Tibial nerve (tissue), 4 donors: ENCODE results near the gene UBE2C.

Source experiments
- CTCF ChIP-seq, 5 experiments: fragments of 200-600 bp in 3 of 5; fragments of 450-650 bp in 2 of 5; sonication (generic) in 3 of 5; IDR thresholded peaks; one replicate each; pipeline ENCODE4 v1.5.1; 2016 to 2019; ENCODE audit warnings: antibody characterized with exemption in 5 of 5, mild to moderate bottlenecking in 3 of 5, moderate library complexity in 2 of 5
- EP300 ChIP-seq, 2 donors: sonication (generic); formaldehyde crosslinking; IDR thresholded peaks; one replicate each; pipeline ENCODE4 v1.6.1; 2017; ENCODE audit warnings: antibody characterized with exemption in 2 of 2, mild to moderate bottlenecking in 1 of 2
- POLR2A ChIP-seq, 2 donors: fragments of 450-650 bp; IDR thresholded peaks; one replicate each; pipeline ENCODE4 v1.6.1; 2017; ENCODE audit warnings: antibody characterized with exemption in 2 of 2, mild to moderate bottlenecking in 2 of 2, moderate library complexity in 2 of 2

DNA sequence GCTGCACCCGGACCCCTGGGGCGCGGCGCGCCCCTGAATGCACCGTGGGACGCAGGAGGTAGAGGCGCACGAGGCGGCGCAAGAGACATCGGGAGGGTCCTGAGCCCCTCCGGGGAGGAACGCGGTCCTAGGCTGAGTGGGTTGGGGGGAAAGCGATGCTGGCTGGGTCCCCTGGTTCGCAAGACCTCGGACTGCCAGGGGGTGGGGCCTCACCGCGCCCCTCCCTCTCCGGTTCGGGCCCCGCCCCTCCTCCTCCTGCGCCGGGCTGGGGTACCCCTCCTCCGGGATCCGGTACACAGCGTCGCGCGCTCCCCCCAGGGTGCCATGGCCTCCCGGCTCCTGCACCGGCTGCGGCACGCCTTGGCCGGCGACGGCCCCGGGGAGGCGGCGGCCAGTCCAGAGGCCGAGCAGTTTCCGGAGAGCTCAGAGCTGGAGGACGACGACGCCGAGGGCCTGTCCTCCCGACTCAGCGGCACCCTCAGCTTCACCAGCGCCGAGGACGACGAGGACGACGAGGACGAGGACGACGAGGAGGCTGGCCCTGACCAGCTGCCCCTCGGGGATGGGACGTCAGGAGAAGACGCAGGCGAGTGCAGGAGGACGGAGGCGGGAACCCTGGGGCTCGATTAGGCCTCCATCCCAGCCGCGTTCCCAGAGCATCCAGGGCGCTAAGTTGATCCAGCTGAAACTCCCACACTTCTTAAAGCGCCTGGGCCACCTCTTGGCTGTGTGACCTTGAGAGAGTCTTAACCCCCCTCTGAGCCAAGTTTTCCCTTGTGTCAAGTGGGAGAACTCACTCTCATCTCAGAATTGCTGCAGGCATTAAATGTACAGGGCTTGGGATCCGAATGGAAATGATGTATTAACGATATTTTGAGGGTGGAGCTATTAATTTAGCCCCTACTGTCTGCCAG lies 21.7 kb downstream of the UBE2C start:
- TF ChIP-seq CTCF (IDR thresholded peaks at IDR 0.05) (peak in 1 of 5 experiments; percentile 5), POLR2A (IDR thresholded peaks at IDR 0.05) (peak in 1 of 2 donors; percentile 70), EP300 (IDR thresholded peaks at IDR 0.05) (peak in 1 of 2 donors; percentile 62)
